Prostate gland (tissue), 2 donors: ENCODE data around the gene PITX2.

Source experiments
- POLR2A ChIP-seq: fragments of 450-650 bp; IDR thresholded peaks from one replicate; pipeline ENCODE4 v1.6.1; 2016; ENCODE audit warnings: antibody characterized with exemption, mild to moderate bottlenecking
- TF ChIP-seq, protein P1 (sequence below), 4 experiments: fragments of 200-600 bp in 2 of 4; fragments of 450-650 bp in 2 of 4; sonication (generic) in 2 of 4; IDR thresholded peaks; 1 replicate in 3 of 4; 2 replicates in 1 of 4; pipeline ENCODE4 v1.5.1; 2016 to 2019; ENCODE audit warnings: antibody characterized with exemption in 4 of 4, mild to moderate bottlenecking in 2 of 4, moderate library complexity in 2 of 4

DNA sequence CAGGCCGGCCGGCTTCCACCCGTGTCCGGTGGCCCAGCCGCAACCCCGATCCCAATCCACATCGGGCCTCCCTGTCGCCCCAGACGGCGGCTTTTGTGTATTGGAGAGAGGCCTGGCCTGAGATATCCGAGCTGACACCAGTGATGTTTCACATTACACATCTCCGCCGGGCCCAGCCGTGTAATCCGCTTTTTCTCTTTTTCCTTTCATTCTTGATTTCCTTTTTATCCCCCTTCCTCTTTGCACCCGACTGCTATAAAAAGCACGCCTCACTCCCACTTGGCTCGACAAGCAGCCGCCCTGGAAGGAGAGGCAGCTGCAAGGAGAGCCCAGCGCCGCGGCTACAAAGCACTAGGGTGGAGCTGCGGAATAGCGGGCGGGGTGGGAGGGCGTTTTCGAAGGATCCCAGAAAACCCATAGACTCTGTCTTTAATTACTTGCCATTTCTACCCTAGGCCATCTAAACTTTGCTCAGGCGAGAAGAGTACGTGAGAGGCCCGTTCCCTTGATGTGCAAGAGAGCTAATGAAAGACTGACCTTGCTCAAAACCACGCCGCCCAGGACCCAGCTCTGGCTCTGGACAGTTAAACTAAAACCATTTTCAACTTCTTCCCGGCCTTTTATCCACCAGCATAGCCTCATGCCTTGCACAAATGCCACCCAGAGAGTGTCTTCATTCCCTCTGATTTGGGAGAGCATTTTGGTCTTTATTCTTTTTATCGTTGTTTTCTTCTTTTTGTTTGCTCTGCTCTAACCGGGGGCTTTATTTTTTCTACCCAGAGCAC, 3.2 kb downstream of the PITX2 start:
- TF ChIP-seq POLR2A: no peak
- TF ChIP-seq, protein P1, sequence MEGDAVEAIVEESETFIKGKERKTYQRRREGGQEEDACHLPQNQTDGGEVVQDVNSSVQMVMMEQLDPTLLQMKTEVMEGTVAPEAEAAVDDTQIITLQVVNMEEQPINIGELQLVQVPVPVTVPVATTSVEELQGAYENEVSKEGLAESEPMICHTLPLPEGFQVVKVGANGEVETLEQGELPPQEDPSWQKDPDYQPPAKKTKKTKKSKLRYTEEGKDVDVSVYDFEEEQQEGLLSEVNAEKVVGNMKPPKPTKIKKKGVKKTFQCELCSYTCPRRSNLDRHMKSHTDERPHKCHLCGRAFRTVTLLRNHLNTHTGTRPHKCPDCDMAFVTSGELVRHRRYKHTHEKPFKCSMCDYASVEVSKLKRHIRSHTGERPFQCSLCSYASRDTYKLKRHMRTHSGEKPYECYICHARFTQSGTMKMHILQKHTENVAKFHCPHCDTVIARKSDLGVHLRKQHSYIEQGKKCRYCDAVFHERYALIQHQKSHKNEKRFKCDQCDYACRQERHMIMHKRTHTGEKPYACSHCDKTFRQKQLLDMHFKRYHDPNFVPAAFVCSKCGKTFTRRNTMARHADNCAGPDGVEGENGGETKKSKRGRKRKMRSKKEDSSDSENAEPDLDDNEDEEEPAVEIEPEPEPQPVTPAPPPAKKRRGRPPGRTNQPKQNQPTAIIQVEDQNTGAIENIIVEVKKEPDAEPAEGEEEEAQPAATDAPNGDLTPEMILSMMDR (IDR thresholded peaks at IDR 0.05): no peak
